C4-2B (cell line): ENCODE results near the gene PADI4.

Experiments
- CTCF ChIP-seq: fragments of 450-650 bp; conservative IDR thresholded peaks from 2 replicates; pipeline ENCODE4 v1.5.1; 2017; ENCODE audit warnings: mild to moderate bottlenecking
- ZFX ChIP-seq: fragments of 450-650 bp; IDR thresholded peaks from 2 replicates; pipeline ENCODE4 v1.6.1; 2017

GRCh38 chr1:17356387-17357026, 48.5 kb downstream of the PADI4 start:
- no peak for TF ChIP-seq CTCF
- no peak for TF ChIP-seq ZFX
